HL-60/S4 (cell line): ENCODE data around the gene CCND2.

Experiments used
- in situ Hi-C: fragments of 300-500 bp; cut with MboI; formaldehyde crosslinking; loops from 2 replicates; pipeline ENCODE4 v1.14.3; 2022; ENCODE audit warnings: low sequenced_read_pairs

CCND2 gene

DNA sequence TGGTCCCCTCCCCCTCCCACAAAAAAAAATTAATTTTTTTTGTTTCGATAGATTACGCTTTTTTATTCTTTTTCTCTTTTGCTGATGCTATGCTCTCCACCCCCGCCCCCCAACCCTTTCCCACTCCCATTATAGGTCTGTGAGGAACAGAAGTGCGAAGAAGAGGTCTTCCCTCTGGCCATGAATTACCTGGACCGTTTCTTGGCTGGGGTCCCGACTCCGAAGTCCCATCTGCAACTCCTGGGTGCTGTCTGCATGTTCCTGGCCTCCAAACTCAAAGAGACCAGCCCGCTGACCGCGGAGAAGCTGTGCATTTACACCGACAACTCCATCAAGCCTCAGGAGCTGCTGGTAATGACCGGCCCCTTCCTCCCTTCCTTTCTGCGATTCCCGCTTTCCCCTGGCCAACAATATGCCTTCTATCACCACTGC, 2.3 kb downstream of the CCND2 start:
- in situ Hi-C loops: loop anchor here (25.0 kb wide), 1 partner anchor 164 kb away; no protein-coding TSS in a partner anchor

DNA sequence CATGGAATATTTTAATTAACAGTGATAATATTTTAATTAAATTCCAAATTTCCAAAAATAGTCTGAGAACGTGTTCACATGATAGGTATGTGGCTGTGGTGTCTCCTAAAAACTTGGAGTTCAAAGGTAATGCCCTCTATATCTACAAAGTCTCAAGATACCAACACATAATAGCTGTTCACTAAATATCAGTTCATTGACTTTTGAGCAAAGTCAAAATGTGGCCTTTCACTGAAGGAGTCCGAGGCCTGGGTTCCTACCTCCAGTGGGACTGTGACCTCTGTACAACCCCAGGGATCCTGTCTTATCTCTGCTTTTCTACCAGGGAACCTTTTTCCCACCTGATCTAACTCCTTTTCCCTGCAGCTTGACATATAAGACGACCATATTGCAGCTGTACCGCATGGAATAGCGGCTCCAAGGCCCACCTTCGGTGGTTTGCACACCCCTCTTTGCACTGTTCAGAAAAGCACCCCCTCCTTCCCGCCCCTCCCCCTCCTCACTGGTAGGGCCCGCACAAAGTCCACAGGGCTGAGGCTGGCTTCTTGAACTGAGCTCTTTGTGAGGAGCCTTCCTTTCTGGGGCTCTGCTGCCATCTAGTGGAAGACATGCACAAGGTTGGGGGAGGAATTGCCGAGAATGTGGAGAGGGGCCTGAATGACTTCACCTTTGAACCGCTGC, 3.1 kb downstream of the CCND2 start:
- in situ Hi-C loops: loop anchor here (25.0 kb wide), 1 partner anchor 164 kb away; no protein-coding TSS in a partner anchor

DNA sequence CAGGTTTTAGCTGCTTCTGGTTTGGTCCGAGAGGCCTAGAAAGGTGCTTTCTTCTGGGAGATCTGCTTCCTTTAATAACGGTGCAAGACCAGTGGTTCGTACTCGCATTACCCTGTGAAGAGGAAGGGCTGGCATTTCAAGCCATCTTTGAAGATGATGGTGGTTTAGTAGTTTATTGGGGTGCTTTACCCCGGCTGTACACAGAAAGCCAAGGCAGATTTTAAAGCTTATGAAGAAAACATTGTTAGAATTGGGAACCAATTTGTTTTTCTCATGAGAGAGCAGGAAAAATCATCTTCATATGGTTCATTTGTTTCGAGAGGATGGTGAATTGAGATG, 3.6 kb downstream of the CCND2 start:
- in situ Hi-C loops: loop anchor here (25.0 kb wide), 1 partner anchor 165 kb away; no protein-coding TSS in a partner anchor

DNA sequence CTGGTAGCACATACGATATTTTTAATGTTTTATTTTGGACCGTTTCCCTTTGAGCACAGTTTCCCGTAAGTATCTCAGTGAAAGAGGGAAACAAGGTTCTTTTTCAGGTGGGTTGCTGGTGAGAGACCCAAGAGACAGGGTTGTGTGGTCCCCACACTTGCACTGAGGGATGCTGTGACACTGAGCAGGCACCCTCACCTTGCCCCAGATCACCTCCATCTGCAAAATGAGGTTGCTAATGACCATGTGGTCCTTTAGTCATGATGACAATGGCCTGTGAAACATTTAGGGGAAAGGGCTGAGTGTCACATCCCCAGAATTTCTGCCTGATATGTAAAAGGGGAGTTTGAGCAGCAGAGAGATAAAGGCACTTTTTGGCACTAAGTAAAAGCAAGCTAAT, 4.3 kb downstream of the CCND2 start:
- in situ Hi-C loops: loop anchor here (25.0 kb wide), 1 partner anchor 166 kb away; no protein-coding TSS in a partner anchor

DNA sequence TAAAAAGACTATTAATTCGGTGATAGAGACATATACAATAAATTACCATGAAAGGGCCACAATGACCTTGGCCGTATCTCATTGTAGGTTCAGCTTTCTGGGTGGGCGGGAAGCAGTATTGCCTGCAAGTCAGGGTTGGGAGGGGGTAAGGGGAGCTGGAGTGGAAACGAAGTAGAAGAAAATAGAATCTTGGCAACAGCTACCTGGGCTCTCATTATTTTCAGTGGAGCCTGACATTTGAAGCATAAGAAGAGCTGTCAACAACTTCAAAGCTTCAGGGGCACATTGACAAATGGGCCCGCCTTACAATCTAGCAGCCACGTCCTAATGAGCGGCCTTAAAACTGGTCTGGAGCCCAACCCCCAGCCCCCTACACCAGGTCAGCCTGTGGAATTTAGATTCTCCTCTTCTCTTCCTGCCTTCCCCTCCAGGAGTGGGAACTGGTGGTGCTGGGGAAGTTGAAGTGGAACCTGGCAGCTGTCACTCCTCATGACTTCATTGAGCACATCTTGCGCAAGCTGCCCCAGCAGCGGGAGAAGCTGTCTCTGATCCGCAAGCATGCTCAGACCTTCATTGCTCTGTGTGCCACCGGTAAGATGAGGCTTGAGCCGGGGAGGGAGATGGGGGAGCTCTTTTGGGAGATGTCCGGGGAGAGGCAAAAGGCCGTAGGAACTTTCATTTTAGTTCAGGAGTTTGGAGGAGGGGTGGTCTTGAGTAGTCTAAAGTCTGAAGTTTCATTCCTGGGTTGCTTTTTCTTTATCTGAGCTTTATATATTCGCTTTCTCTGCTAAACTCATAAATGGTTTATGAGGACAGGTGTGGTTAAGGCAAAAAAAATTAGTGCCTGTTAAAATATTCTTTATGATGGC, 5.0 kb downstream of the CCND2 start:
- in situ Hi-C loops: loop anchor here (25.0 kb wide), 1 partner anchor 166 kb away; no protein-coding TSS in a partner anchor

DNA sequence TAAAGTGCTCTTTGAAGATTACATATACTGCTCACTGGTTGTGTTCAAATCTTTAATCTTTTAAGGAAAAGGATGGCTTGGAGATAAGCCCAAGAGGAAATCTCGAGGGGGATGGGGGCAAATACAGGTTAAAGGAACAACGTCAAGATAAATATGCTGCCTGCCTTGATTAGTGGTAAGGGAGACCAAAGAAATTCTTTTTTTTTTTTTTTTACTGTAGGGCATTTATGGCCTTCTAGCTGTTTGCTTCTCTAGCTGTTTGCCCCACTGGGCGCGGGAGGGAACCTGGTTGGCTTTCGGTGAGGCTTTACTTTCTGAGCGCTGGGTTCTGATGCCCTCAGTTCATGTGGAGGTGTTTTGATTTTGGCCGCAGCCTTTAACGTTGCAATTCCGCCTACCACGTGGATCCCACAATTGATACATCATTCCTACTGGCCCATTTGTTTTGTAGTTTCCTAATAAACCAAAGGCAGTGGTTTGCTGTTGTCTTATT, 5.7 kb downstream of the CCND2 start:
- in situ Hi-C loops: loop anchor here (25.0 kb wide), 1 partner anchor 167 kb away; no protein-coding TSS in a partner anchor

DNA sequence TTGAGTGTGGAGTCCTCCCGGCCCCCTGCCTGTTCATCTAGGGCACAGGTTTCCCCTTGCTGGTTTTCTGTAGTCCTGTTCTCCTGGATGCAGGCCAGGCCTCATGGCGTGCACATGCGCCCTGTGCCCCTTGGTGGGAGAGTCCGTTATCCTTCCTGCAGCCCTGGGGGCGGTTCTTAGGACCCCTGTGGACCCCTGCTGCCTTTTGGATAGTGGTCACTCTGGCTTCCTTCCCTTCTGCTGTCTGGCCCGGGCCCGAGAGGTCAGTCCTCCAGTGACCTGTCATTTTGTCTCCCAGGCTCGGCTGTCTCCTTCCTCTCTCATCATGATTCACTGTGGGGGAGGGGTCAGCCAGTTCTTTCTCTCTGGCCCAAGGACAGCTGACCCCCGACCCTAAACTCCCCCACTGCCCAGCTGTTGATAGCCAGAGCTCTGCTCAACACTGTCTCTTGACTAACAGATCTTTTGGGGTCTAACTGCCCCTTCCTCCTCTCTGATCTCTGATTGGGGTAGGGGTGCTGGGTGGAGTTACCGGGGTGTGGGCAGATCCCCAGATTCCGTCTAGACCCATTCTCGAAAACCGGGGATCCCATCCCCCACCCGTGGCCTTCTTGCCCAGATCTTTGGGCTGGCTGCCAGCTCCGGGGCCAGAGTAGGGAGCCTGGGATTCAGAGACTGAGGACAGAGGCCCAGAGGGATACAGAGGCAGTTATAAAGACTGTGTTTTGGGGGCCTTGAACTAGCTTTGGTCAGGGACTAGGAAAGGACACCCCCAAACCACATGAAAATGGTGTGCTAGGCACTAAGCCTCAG, 7.0 kb downstream of the CCND2 start:
- in situ Hi-C loops: loop anchor here (10.0 to 25.0 kb wide), 2 partner anchors 168 to 386 kb away; no protein-coding TSS in a partner anchor

DNA sequence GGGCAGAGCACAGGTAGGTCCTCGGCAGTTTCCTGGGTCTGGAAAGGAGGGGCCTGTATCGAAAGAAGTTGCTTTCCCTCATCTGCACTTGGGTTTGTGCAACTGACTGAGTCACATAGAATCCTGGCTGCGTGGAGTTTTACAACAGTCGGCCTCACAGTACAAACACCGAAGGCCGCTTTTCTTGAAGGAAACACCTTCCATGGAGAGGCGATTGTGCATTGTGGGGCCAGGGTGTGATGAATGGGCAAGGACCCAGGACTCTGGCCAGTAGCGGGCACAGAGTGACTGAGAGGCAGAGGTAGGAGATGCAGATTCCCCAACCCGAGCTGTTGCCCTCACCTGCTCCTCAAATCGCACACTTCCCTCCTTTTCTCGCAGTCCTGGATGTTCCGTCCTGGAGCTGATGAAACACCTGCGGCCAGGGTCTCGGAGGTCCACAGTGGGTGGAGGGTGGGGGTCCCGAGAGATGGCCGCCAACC, 7.7 kb downstream of the CCND2 start:
- in situ Hi-C loops: loop anchor here (10.0 to 25.0 kb wide), 2 partner anchors 169 to 386 kb away; no protein-coding TSS in a partner anchor

DNA sequence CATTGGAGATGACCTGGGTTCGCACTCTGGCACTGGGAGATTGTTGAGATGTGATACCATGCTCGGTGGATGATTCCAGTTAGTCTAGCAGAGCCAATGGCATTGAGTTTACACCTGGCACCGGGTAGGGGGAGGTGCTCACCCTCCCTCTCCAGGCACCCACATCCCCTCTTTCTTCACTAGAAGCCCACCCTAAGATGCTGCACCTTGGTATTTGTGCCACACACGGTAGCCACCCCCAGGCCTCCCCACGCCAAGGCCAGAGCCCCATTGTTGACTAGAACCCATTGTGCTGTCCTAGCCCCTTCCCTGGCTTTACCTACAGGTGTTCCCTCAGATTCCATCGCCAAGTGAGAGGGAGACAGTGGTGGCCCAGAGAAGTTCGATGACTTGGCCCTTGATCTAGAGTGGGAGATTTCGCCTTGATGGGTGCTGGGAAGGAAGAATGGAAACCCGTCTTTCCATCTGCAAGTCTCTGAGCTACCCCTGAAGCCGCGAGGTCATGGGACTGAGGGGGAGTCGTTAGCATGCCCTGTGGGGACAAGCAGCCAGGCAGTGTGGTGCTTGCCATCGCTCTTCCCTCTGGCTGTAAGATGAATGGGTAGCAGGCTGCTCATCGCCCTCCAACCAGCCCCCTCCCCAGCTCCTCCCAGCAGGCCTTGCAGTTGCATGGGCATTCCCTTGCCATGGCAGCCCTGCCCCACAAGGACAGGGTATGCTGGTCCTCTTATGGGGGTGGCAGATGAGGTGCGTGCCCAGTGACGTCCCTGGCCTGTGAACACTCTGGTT, 8.7 kb downstream of the CCND2 start:
- in situ Hi-C loops: loop anchor here (10.0 to 25.0 kb wide), 2 partner anchors 170 to 387 kb away; no protein-coding TSS in a partner anchor

DNA sequence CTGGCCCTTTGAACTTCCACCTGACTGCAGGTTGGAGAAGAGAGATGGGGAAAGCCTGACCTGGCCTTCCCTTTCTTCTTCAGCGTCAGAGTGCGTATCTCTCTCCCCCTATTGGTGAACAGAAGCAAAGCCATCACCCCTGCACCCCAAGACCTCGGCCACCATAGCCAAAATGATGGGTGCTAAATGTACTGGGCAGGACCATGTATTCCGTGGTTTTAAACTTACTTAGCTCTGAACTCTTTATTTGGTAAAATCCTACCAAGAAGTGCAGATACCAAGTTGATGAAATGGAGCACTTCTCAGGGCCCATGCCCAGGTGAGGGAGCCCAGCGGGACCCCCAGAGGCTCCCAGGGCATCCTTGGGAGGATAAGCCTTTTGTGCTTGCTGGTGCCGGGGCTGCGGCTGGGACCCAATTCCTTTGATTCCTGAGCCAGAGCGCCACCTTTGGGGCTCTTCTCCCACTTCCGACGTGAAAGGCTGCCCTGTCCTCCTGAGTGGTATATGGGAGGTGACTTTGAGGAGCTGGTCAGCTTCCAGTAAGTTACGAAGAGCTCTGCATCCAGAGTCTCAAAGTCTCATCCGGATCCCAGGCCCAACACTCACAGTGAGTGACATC, 9.4 kb downstream of the CCND2 start:
- in situ Hi-C loops: loop anchor here (10.0 to 25.0 kb wide), 2 partner anchors 171 to 388 kb away; no protein-coding TSS in a partner anchor

DNA sequence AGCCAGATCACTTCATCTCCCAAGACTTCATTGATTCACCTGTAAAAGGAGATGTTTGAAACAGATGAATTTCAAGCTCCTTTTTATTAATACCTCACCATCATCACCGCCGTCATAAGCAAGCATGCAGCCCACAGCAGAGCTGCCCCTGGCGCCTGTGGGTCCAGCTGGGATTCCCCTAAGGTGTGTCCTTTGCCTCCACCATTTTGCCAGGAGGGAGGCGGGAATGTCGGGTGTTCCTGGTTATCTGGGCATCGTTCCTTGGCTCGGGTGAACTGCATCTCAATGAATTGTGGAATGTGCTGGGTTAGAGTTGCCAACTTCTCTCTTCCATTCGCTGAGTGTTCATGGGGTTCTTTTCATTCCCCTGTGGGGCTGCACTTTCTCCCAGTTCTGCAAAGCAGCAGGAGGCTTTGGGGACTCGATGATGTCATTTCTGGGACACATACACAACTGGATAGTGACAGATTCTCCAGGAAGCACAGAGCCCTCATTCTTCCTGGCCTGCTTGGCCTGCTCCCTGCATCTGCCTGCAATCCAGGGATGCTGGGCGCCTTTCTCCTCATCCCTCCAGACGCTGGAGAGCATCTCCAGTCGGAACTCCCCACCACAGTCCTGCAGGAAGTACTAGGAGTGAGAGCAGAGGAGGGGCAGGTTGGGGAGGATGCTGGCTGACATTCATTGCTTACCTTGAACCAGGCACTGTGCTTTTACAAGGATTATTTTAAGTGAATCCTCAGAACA, 10.1 kb downstream of the CCND2 start:
- in situ Hi-C loops: loop anchor here (10.0 to 25.0 kb wide), 2 partner anchors 171 to 389 kb away; no protein-coding TSS in a partner anchor

DNA sequence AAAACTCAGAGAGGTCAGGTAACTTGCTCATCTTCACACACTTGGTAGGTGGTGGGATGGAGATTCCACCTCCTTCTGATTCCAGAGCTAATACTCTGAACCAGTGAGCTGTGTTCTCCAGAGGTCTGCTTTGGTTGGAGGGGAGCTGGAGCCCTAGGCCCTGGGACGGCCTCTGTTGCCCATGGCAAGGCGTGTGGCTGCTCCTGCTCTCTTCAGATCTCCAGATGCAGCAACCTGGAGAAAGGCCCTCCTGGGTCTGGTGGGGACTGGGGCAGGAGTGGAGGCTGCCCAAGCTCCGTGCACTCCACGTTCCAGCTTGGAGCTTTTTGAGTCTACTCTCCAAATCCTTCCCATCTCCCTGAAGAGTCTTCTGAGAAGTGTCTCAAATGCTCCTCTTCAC, 10.7 kb downstream of the CCND2 start:
- in situ Hi-C loops: loop anchor here (10.0 to 25.0 kb wide), 2 partner anchors 172 to 390 kb away; no protein-coding TSS in a partner anchor

DNA sequence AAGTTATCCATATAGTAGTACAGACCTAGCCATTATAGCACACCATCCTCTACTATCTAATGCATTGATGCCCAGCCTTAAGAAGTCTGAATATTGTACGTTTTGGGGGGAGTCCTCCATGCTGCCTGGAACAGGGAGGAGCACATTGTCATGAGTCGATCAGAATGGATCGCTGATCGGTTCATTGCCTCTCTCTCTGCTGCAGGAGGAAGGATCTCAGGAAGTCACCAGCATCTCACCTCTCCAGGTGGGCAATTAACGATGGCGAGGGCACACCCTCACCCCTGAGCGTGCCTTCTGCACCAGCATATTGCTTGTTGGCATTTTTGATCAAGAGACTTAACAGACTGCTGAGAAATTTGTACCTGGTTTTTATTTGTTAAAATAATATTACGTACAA, 11.5 kb downstream of the CCND2 start:
- in situ Hi-C loops: loop anchor here (10.0 to 25.0 kb wide), 2 partner anchors 173 to 390 kb away; no protein-coding TSS in a partner anchor

DNA sequence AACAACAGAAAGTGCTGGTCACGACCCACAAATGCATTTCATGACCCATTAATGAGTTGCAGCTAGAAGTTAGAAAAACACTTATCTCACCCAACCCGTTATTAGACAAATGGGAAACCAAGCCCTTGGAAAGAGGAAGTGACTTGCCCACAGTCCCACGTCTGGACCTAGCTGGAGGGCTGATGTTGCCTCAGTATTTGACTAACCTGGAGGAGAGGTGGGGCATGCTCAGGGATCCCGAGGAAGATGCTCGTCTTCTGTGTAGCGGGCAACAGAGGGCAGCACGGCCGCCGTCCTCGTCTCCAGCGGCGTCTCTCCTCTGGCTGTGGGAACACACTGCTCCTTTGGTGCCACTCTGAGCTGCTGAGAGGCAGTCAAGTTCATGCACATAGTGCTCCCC, 12.7 kb downstream of the CCND2 start:
- in situ Hi-C loops: loop anchor here (10.0 to 25.0 kb wide), 2 partner anchors 174 to 391 kb away; no protein-coding TSS in a partner anchor

DNA sequence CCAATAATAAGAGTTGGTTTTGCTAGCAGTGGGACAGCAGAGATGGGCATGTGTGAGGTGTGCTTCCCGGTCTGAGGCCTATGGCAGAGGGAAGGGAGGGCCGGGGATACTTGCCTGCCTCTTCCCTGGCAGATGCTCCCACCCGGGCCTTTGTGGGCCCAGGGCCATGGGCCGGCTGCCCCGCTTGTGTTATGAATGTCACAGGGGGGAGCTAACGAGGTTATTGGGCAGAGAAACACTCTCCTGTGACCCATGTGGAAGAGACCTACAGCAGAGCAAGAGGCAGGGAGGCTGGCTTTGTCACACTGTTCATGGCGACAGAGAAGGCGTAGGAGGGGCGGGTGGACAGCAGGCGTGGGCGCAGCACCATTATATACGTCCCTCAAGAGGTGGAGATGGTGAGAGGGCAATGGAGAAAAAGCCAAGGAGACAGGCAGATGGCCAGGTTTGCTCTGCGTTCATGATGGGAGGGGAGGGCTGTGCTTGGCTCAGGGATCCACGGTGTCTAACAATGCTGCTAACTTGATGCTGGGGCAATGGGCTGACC, 13.3 kb downstream of the CCND2 start:
- in situ Hi-C loops: loop anchor here (10.0 to 25.0 kb wide), 2 partner anchors 175 to 392 kb away; no protein-coding TSS in a partner anchor

DNA sequence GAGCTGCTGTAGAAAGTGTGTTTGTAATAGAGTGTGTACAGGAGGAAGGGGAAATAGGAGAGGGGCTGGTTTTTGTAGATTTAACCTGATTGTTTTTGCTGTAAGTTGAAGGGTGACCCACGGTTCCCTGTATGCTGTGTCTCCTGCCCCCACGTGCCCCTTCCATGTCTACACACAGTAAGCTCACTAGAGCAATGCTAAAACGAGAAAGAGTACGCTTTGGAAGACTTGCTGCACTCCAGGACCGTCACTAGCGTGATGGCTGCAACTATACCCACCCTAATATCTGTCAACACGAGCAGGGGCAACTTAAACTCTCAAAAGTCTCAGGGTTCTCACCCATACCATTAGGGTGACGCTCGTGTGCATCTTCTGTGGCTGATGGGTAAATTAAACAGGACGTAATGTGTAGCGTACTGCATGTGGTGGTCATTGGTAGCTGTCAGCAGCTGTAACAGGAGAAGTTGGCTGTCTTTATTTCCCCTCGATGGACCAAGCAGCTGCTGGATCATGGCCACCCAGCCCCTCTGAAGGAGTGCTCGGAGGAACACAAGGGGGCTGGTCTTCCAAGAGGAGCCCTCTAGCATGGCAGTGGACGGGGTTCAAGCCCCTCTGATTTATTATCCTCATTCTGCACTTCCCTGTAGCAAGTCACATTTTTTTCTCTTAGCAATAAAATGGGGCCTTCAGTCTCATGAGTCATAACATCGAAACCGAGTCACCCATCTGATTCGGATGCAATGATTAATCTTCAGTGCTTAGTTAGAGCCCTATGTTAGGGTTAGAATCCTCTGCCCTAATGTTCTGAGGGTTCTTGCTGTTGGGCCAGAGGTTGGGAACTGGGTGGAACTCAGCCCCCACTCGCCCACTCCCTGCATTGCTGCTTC, 14.0 kb downstream of the CCND2 start:
- in situ Hi-C loops: loop anchor here (10.0 to 25.0 kb wide), 2 partner anchors 175 to 393 kb away; no protein-coding TSS in a partner anchor
